Measurements from ENCODE around the gene SIMC1.

SIMC1 gene

GRCh38 chr5:176317534-176318374, 79.5 kb downstream of the SIMC1 start:
- no peak for DNase-seq

- DNase-seq: no peak
These were observed 81.8 kb downstream of the SIMC1 start for GRCh38 chr5:176319827-176320554.

GRCh38 chr5:176320577-176320976, 82.4 kb downstream of the SIMC1 start:
- DNase-seq: no peak

- DNase-seq: no peak
These were observed 96.0 kb downstream of the SIMC1 start for GRCh38 chr5:176334031-176334770.

GRCh38 chr5:176337913-176338312, 99.7 kb downstream of the SIMC1 start:
- no peak for DNase-seq

- no peak for DNase-seq
These were observed 101.1 kb downstream of the SIMC1 start for GRCh38 chr5:176339304-176339703.

- no peak for DNase-seq
These were observed 103.3 kb downstream of the SIMC1 start for GRCh38 chr5:176341325-176342157.

GRCh38 chr5:176342158-176342483, 103.9 kb downstream of the SIMC1 start:
- DNase-seq: no peak

GRCh38 chr5:176342766-176343458, 104.7 kb downstream of the SIMC1 start:
- no peak for DNase-seq

- DNase-seq: no peak
These were observed 112.2 kb downstream of the SIMC1 start for GRCh38 chr5:176350416-176350815.

- DNase-seq: no peak
These were observed 114.1 kb downstream of the SIMC1 start for GRCh38 chr5:176352116-176352878.

GRCh38 chr5:176353533-176353932, 115.3 kb downstream of the SIMC1 start:
- no peak for DNase-seq

GRCh38 chr5:176355400-176356178, 117.4 kb downstream of the SIMC1 start:
- no peak for DNase-seq

- DNase-seq: no peak
These were observed 117.9 kb downstream of the SIMC1 start for GRCh38 chr5:176356179-176356566.

- no peak for DNase-seq
These were observed 121.4 kb downstream of the SIMC1 start for GRCh38 chr5:176359658-176360057.

GRCh38 chr5:176360894-176361436, 122.7 kb downstream of the SIMC1 start:
- no peak for DNase-seq

GRCh38 chr5:176361437-176362232, 123.4 kb downstream of the SIMC1 start, which contains the start of gene KIAA1191:
TSS of gene KIAA1191 (minus strand) at chr5:176361764. CDS start at chr5:176359508, 2,256 bp downstream.
- peak; percentile 30 for DNase-seq

- DNase-seq: no peak
These were observed 123.9 kb downstream of the SIMC1 start for GRCh38 chr5:176362233-176362490.

- no peak for DNase-seq
These were observed 126.6 kb downstream of the SIMC1 start for GRCh38 chr5:176364765-176365350.

Measured in SIG-M5 (cell line).